Activated CD4-positive, alpha-beta T cell treated with anti-CD3 and anti-CD28 coated beads, Interleukin-2, amount 10 ng/mL, durations not matched to agents 7 days and 5 days (primary cell): ENCODE results near the gene VDR. TPM values are rescaled to one million over a fixed set of nuclear protein-coding genes. Genes with fewer than 3 reads are reported as not detected.

Source experiments
- CTCF ChIA-PET: fragments of 350-600 bp; sonication (Branson Sonifier 250); formaldehyde crosslinking; loops from one replicate; lab custom pipeline; 2021; ENCODE audit warnings: antibody characterized with exemption; lab: Charles Lee
- POLR2A ChIA-PET: fragments of 350-600 bp; sonication (Branson Sonifier 250); formaldehyde crosslinking; loops from one replicate; lab custom pipeline; 2021; ENCODE audit warnings: antibody characterized with exemption; lab: Charles Lee
- DNase-seq: peaks from one replicate; pipeline ENCODE4 v3.0.0-alpha.2; 2020
- H3K27ac Mint-ChIP-seq: one replicate; pipeline ENCODE4 v1.8.0; 2021; ENCODE audit warnings: mild to moderate bottlenecking, moderate library complexity, mixed read lengths
- H3K27me3 Mint-ChIP-seq: one replicate; pipeline ENCODE4 v1.8.0; 2021; ENCODE audit warnings: mixed read lengths
- H3K36me3 Mint-ChIP-seq: one replicate; pipeline ENCODE4 v1.8.0; 2021; ENCODE audit warnings: low read depth, mixed read lengths
- H3K4me1 Mint-ChIP-seq: one replicate; pipeline ENCODE4 v1.8.0; 2021; ENCODE audit warnings: mixed read lengths
- H3K4me3 Mint-ChIP-seq: one replicate; pipeline ENCODE4 v1.8.0; 2021; ENCODE audit warnings: mild to moderate bottlenecking, moderate library complexity, mixed read lengths
- H3K9me3 Mint-ChIP-seq: one replicate; pipeline ENCODE4 v1.8.0; 2021; ENCODE audit warnings: mixed read lengths
- total RNA-seq, 2 experiments: library from RNA; stranded (reverse); gene quantifications; one replicate each; pipeline ENCODE4 v1.2.3, GENCODE V29; 2021

The VDR gene
- total RNA-seq, 2 experiments from 2014 or later, result 16.4 to 17.3 TPM

DNA sequence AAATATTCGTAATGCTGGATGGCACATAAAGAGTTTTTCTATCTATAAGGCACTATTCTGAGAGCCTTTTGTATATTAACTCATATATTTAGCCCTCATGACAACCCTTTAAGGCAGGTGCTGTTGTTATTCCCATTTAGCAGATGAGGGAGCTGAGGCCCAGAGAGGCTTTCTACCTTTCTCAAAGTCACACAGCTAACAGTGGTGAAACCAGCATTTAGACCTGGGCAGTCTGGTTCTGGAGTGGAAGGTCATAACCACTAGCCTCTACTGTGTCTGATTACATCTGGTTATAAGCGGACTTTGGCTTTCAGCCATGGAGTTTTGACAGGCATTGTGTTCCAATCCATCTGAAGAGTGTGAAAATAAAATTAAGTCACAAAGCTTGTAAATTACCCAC is 43.9 kb downstream of the VDR start:
- Mint-ChIP-seq H3K4me1 (peaks cover 29% of the 10 kb centered on the region), H3K4me3 (no peak overlapping the region), H3K27me3 (no peaks in the 10 kb centered on the region), H3K9me3 (no peaks in the 10 kb centered on the region), H3K27ac (peak overlapping the region; percentile 52), H3K36me3 (peaks cover 8% of the 10 kb centered on the region)
- CTCF ChIA-PET, result interaction anchor here (1.1 to 1.6 kb wide), 6 partner anchors 9 to 328 kb away, joined by 3 to 7 read pairs (median 4); no protein-coding TSS in a partner anchor
- POLR2A ChIA-PET, result no interaction called here
- no peak for DNase-seq

DNA sequence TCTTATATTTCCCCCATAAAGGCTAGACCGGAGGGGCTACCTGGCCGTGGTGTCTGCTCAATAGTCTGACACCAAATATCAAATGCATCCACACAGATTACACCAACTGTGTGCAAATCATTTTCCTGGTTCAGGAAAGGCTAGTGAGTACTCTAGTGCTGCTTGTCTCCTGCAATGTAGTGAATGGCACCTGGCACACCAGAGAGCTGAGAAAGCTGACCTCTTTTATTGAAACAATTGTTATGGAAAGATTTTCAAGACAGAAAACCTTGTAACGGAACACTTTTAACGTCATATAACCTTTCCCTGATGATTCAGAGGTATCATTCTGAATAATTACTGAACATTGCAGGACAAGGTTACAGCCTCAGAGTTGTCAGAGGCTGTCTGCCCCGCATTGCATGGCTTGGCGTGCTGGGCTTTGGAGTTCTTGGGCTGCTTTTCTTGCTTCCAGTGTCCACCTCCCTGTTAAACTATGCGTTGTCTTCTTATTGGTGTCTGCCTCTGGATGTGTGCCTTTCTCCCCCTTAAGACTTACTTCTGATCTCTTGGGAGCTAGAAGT is 44.4 kb downstream of the VDR start:
- no peaks in the 10 kb centered on the region for H3K27me3 Mint-ChIP-seq
- POLR2A ChIA-PET, result no interaction called here
- H3K27ac Mint-ChIP-seq, result peak overlapping the region; percentile 52
- CTCF ChIA-PET, result interaction anchor here (1.1 to 1.6 kb wide), 5 partner anchors 9 to 329 kb away, joined by 3 to 7 read pairs (median 4); no protein-coding TSS in a partner anchor
- H3K4me1 Mint-ChIP-seq, result peaks cover 29% of the 10 kb centered on the region
- H3K36me3 Mint-ChIP-seq, result peaks cover 8% of the 10 kb centered on the region
- no peak overlapping the region for H3K4me3 Mint-ChIP-seq
- no peak for DNase-seq
- H3K9me3 Mint-ChIP-seq, result no peaks in the 10 kb centered on the region

DNA sequence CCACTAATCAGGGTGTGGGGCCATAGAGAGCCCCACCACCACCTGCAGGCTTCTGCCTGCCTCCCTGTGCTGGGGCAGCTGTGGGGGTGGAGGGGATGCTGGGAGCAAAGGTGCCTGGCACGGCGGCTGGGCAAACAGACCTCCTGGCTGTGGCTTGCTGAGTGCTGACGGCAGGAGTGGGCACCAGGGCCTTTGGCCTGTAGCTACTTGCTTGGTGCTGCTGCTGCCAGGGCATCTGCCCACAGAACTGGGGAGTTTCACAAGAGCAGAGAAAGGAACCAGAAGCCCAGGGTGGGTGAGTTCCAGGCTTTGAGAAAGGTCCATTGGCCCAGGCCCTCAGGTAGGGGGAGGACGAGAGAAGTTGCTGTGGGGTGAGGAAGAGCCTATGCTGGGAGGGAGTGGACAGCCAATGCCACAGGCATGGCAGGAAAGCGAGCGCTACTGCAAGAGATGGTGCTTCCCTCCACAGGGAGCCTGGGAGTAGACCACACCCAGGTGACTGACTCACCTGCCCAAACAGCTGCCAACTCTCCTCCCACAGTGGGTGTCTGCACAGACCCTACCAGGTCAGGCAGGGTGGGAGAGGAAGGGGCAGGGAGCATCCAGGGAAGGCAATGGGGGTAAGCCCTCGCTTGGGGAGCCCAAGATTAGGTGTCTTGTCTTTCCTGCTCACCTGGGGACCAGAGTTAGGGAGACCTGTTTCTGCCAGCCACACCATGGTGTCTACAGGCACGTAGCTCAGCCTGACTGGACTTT is 46.1 kb downstream of the VDR start:
- ChIA-PET POLR2A (no interaction called here), CTCF (interaction anchor here (0.6 to 2.0 kb wide), 4 partner anchors 17 to 1910 kb away, joined by 3 to 6 read pairs (median 3); no protein-coding TSS in a partner anchor)
- DNase-seq, result no peak
- peaks cover 24% of the 10 kb centered on the region for H3K4me1 Mint-ChIP-seq
- H3K36me3 Mint-ChIP-seq, result peaks cover 9% of the 10 kb centered on the region
- no peak overlapping the region for H3K27ac Mint-ChIP-seq
- H3K27me3 Mint-ChIP-seq, result no peaks in the 10 kb centered on the region
- no peaks in the 10 kb centered on the region for H3K9me3 Mint-ChIP-seq
- no peak overlapping the region for H3K4me3 Mint-ChIP-seq

DNA sequence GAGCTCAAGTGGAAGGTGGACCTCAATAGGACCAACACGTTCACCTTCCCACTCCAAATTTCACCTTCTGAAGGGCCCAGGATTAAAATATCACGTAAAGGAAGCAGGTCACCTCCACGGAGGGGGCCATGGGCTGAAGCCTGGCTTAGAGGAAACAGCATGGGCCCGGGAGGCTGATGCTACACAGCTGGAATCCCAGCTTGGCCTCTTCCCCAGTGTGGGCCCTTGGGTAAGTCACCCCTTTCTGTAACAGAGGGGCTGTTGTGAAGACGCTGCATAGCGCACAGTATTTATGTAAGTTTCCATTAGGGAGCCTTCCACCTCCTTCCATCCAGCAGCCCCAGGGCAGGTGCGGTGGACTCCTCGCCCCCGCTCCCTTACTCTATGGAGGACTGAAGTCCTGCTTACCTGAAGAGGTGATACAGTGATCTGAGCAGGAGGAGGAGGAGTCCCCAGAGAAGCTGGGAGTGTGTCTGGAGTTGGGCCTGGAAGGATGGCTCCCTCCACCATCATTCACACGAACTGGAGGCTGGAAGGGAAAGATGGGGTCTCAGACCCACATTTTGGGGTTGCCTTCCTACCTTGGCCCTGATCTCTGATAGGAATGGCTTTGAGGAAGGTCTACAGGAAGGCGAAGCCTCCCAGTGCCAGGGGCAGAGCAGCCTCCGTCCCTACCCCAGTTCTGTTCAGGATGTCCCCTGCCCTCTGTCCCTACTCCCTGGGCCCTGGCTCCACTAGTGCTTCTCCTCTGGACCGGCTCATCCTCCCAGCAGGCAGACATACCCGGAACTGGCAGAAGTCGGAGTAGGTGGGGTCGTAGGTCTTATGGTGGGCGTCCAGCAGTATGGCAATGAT is 47.8 kb downstream of the VDR start:
- ChIA-PET POLR2A (no interaction called here), CTCF (interaction anchor here (1.2 kb wide), 1 partner anchor 15 kb away, joined by 3 read pairs; no protein-coding TSS in a partner anchor)
- Mint-ChIP-seq H3K4me3 (no peak overlapping the region), H3K36me3 (peaks cover 11% of the 10 kb centered on the region), H3K9me3 (no peaks in the 10 kb centered on the region), H3K27ac (no peak overlapping the region), H3K27me3 (no peaks in the 10 kb centered on the region), H3K4me1 (peaks cover 21% of the 10 kb centered on the region)
- DNase-seq, result no peak

DNA sequence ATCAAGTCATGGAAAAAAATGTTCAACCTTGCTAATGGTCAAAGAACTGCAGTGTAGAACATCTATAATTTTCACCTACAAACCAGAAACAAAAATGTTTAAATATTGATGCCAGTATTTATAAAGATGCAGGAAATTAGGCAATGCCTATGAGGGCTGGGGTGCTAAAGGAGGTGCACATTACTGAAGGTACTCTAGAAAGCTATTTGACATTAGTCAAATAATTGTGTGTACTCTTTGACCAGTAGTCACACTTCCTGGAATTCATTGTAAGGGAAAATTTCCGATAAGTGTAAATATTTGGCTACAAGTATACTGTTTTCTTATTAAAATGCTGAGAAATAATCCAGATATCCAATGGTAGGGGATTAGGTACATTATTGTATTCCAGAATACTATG is 48.7 kb downstream of the VDR start:
- H3K27ac Mint-ChIP-seq, result no peak overlapping the region
- POLR2A ChIA-PET, result no interaction called here
- CTCF ChIA-PET, result interaction anchor here (0.9 to 1.3 kb wide), 4 partner anchors 8 to 108 kb away, joined by 3 to 6 read pairs (median 4); partner anchors contain the start of gene TMEM106C

GRCh38 chr12:47855502-47855901 is 49.3 kb downstream of the VDR start:
- no peak for DNase-seq
- H3K27me3 Mint-ChIP-seq, result no peaks in the 10 kb centered on the region
- POLR2A ChIA-PET, result interaction anchor here (0.7 kb wide), 1 partner anchor 12 kb away, joined by 3 read pairs; no protein-coding TSS in a partner anchor
- CTCF ChIA-PET, result interaction anchor here (0.9 to 1.4 kb wide), 5 partner anchors 9 to 108 kb away, joined by 3 to 6 read pairs (median 4); partner anchors contain the start of gene TMEM106C
- H3K27ac Mint-ChIP-seq, result no peak overlapping the region
- H3K4me3 Mint-ChIP-seq, result no peak overlapping the region
- peaks cover 8% of the 10 kb centered on the region for H3K4me1 Mint-ChIP-seq
- no peaks in the 10 kb centered on the region for H3K9me3 Mint-ChIP-seq
- peaks cover 14% of the 10 kb centered on the region for H3K36me3 Mint-ChIP-seq

More for the DNA sequence above, 48.7 kb downstream of the VDR start:
- Mint-ChIP-seq H3K36me3 (peaks cover 13% of the 10 kb centered on the region), H3K27me3 (no peaks in the 10 kb centered on the region), H3K4me3 (no peak overlapping the region), H3K9me3 (no peaks in the 10 kb centered on the region), H3K4me1 (peaks cover 14% of the 10 kb centered on the region)
- no peak for DNase-seq

DNA sequence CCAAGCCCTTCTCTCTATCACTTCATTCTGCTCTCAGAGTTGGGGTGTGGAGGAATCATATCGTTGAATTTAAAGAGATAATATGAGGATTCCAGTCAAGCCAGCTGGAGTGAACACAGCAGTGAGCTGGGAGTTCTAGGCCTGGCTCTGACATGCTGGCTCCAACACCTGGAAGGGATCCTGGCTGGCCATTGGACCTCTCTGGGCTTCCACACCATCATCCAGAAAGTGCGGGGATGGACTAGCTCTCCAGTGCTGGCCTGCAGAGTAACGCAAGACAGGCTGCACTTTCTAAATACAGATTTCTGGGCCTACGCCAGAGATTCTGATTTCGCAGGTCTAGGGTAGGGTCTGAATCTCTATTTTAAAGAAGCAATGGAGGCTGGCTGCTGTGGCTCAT is 50.3 kb downstream of the VDR start:
- peaks cover 14% of the 10 kb centered on the region for H3K36me3 Mint-ChIP-seq
- ChIA-PET POLR2A (no interaction called here), CTCF (interaction anchor here (1.3 to 1.4 kb wide), 2 partner anchors 14 to 87 kb away, joined by 3 read pairs; no protein-coding TSS in a partner anchor)
- H3K27ac Mint-ChIP-seq, result no peak overlapping the region
- H3K4me1 Mint-ChIP-seq, result peaks cover 2% of the 10 kb centered on the region
- no peaks in the 10 kb centered on the region for H3K27me3 Mint-ChIP-seq
- H3K4me3 Mint-ChIP-seq, result no peak overlapping the region
- no peak for DNase-seq
- no peaks in the 10 kb centered on the region for H3K9me3 Mint-ChIP-seq

DNA sequence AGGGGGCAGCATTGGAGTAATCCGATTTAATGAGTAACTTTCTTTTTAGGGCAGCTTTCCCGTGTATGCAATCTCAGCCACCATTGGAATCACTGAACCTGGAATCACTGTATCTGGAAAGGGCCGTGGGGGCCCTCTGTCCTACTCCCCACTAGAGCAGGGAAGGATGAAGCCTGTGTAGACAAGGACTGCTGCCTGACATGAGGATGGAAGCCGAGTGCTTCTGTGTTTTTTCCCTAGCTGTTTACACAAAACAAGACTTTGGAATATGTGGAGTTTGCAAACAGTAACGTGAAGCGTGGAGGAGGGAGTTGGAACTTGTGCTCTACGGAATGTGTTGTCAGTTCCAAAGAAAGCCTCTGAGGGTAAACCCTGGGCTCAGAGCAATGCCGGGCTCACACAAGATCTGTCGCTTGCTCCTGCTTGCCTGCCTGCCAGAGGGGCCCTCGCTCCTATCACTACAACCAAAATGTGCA is 52.7 kb downstream of the VDR start:
- no peak overlapping the region for H3K4me3 Mint-ChIP-seq

DNA sequence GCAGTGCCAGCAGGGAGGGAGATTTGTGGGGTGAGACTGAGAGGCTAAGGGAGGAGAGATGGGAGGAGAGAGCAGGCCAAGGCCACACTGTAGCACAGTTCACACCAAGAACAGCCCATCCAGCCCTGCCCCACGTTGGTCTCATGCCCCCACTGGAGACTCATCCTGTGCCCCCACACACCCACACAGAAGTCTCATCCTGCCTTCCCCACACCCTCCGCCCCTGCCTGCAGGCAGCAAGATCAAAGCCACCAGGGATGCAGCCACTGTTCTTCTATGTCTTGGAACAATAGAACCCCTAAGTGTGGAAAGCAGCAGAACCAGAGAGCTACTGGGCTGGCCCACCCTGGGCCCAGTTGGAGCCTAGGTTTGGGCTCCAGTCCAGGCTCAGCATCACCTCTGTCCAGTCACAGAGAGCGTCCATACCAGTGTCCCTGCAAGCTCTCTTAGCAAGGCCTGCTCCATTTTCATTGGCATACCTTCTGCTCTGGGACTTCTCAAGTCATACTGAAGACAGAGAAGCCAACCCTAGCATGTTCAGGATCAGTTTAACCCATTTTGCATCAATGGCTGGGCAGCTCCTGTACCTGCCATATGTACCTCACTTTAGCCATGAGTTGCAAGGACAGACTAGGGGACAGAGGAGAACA is 53.4 kb downstream of the VDR start:
- H3K36me3 Mint-ChIP-seq, result peaks cover 15% of the 10 kb centered on the region

More for the DNA sequence above, 52.7 kb downstream of the VDR start:
- Mint-ChIP-seq H3K36me3 (peaks cover 14% of the 10 kb centered on the region), H3K27ac (no peak overlapping the region), H3K27me3 (no peaks in the 10 kb centered on the region), H3K9me3 (no peaks in the 10 kb centered on the region), H3K4me1 (no peaks in the 10 kb centered on the region)
- DNase-seq, result no peak
- POLR2A ChIA-PET, result no interaction called here
- CTCF ChIA-PET, result interaction anchor here (1.0 to 1.7 kb wide), 5 partner anchors 11 to 39 kb away, joined by 3 to 4 read pairs (median 4); no protein-coding TSS in a partner anchor

GRCh38 chr12:47850153-47851084 is 54.4 kb downstream of the VDR start:
- Mint-ChIP-seq H3K27me3 (no peaks in the 10 kb centered on the region), H3K4me3 (no peak overlapping the region), H3K9me3 (no peaks in the 10 kb centered on the region), H3K36me3 (peaks cover 16% of the 10 kb centered on the region), H3K4me1 (no peaks in the 10 kb centered on the region), H3K27ac (no peak overlapping the region)
- ChIA-PET CTCF (interaction anchor here (0.7 to 1.5 kb wide), 6 partner anchors 12 to 132 kb away, joined by 3 to 4 read pairs (median 4); no protein-coding TSS in a partner anchor), POLR2A (no interaction called here)
- no peak for DNase-seq

More for the DNA sequence above, 53.4 kb downstream of the VDR start:
- ChIA-PET CTCF (interaction anchor here (1.5 to 1.6 kb wide), 3 partner anchors 12 to 133 kb away, joined by 3 to 4 read pairs (median 4); no protein-coding TSS in a partner anchor), POLR2A (no interaction called here)
- H3K27ac Mint-ChIP-seq, result no peak overlapping the region
- H3K27me3 Mint-ChIP-seq, result no peaks in the 10 kb centered on the region
- no peaks in the 10 kb centered on the region for H3K9me3 Mint-ChIP-seq
- H3K4me3 Mint-ChIP-seq, result no peak overlapping the region
- no peak for DNase-seq
- no peaks in the 10 kb centered on the region for H3K4me1 Mint-ChIP-seq

DNA sequence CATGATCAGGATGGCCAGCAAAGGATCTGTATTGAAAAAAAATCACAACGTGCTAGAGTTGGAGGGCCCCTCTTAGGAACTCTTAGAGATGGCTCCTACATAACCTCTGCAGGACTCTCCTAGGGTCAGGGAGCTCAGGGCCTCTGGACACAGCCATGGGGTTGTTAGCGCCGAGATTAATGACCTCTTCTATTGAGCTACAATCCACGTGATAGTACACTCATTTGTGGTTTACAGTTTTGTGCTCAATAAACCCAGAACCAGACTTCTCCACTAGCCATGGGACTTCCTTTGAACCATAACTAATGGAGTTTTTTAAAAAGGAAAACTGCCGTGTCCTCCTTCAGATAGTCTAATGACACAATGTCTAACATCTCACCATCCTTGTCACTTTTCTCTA is 55.5 kb downstream of the VDR start:
- ChIA-PET CTCF (interaction anchor here (0.9 to 3.6 kb wide), 4 partner anchors 11 to 108 kb away, joined by 3 to 17 read pairs (median 4); no protein-coding TSS in a partner anchor), POLR2A (no interaction called here)
- Mint-ChIP-seq H3K4me1 (no peaks in the 10 kb centered on the region), H3K36me3 (peaks cover 15% of the 10 kb centered on the region), H3K9me3 (no peaks in the 10 kb centered on the region), H3K4me3 (no peak overlapping the region), H3K27ac (no peak overlapping the region), H3K27me3 (no peaks in the 10 kb centered on the region)
- DNase-seq, result no peak
